ENCODE data around the gene MAP7D2. TPM values are rescaled to one million over a fixed set of nuclear protein-coding genes. Genes with fewer than 3 reads are reported as not detected.

Gene MAP7D2
- total RNA-seq, 1 experiment from 2014 or later = 4.0 TPM

- CTCF ChIA-PET = interaction anchor here (0.6 to 1.6 kb wide), 3 partner anchors 127 to 533 kb away, joined by 3 to 7 read pairs (median 4); no protein-coding TSS in a partner anchor
- no peak for DNase-seq
- no peaks in the 10 kb centered on the region for H3K36me3 Mint-ChIP-seq (ENCODE audit: insufficient read depth, unreplicated experiment)
- H3K4me1 Mint-ChIP-seq (ENCODE audit: low read depth, unreplicated experiment) = peaks cover 58% of the 10 kb centered on the region
- intact Hi-C loops (cut with micrococcal nuclease; ENCODE audit: unreplicated experiment) = no loop called here
- no peak overlapping the region for H3K27ac Mint-ChIP-seq (ENCODE audit: unreplicated experiment)
- H3K9me3 Mint-ChIP-seq (ENCODE audit: low read depth, unreplicated experiment) = no peaks in the 10 kb centered on the region
- no peaks in the 10 kb centered on the region for H3K27me3 Mint-ChIP-seq (ENCODE audit: unreplicated experiment)
- no peak overlapping the region for H3K4me3 Mint-ChIP-seq (ENCODE audit: low read depth, unreplicated experiment)
- TF ChIP-seq CTCF (IDR thresholded peaks at IDR 0.05; ENCODE audit: unreplicated experiment) = no peak
- no TSS peak for BruUV-seq (replicated peaks)
These were observed 54.9 kb downstream of the MAP7D2 start for GRCh38 chrX:20061855-20062254.

- CTCF ChIA-PET = interaction anchor here (0.6 to 1.6 kb wide), 2 partner anchors 126 to 156 kb away, joined by 3 to 7 read pairs; no protein-coding TSS in a partner anchor
- Mint-ChIP-seq H3K9me3 (ENCODE audit: low read depth, unreplicated experiment) (no peaks in the 10 kb centered on the region), H3K4me3 (ENCODE audit: low read depth, unreplicated experiment) (no peak overlapping the region), H3K4me1 (ENCODE audit: low read depth, unreplicated experiment) (peaks cover 59% of the 10 kb centered on the region), H3K27ac (ENCODE audit: unreplicated experiment) (no peak overlapping the region), H3K27me3 (ENCODE audit: unreplicated experiment) (no peaks in the 10 kb centered on the region), H3K36me3 (ENCODE audit: insufficient read depth, unreplicated experiment) (peaks cover 5% of the 10 kb centered on the region)
- TF ChIP-seq CTCF (IDR thresholded peaks at IDR 0.05; ENCODE audit: unreplicated experiment) = no peak
- intact Hi-C loops (cut with micrococcal nuclease; ENCODE audit: unreplicated experiment) = no loop called here
- no peak for DNase-seq
- BruUV-seq (replicated peaks) = no TSS peak
These were observed 55.6 kb downstream of the MAP7D2 start for GRCh38 chrX:20060961-20061748.

- Mint-ChIP-seq H3K4me1 (ENCODE audit: low read depth, unreplicated experiment) (peaks cover 74% of the 10 kb centered on the region), H3K36me3 (ENCODE audit: insufficient read depth, unreplicated experiment) (peaks cover 16% of the 10 kb centered on the region), H3K27ac (ENCODE audit: unreplicated experiment) (no peak overlapping the region), H3K9me3 (ENCODE audit: low read depth, unreplicated experiment) (no peaks in the 10 kb centered on the region), H3K27me3 (ENCODE audit: unreplicated experiment) (no peaks in the 10 kb centered on the region), H3K4me3 (ENCODE audit: low read depth, unreplicated experiment) (no peak overlapping the region)
- intact Hi-C loops (cut with micrococcal nuclease; ENCODE audit: unreplicated experiment) = no loop called here
- TF ChIP-seq CTCF (IDR thresholded peaks at IDR 0.05; ENCODE audit: unreplicated experiment) = no peak
- no TSS peak for BruUV-seq (replicated peaks)
- peak; percentile 25 for DNase-seq
- CTCF ChIA-PET = no interaction called here
These were observed 57.1 kb downstream of the MAP7D2 start for GRCh38 chrX:20059467-20060128.

GRCh38 chrX:20057479-20057878 is 59.2 kb downstream of the MAP7D2 start:
- H3K9me3 Mint-ChIP-seq (ENCODE audit: low read depth, unreplicated experiment) = no peaks in the 10 kb centered on the region
- TF ChIP-seq CTCF (IDR thresholded peaks at IDR 0.05; ENCODE audit: unreplicated experiment) = no peak
- peaks cover 16% of the 10 kb centered on the region for H3K36me3 Mint-ChIP-seq (ENCODE audit: insufficient read depth, unreplicated experiment)
- no TSS peak for BruUV-seq (replicated peaks)
- no peak overlapping the region for H3K27ac Mint-ChIP-seq (ENCODE audit: unreplicated experiment)
- H3K27me3 Mint-ChIP-seq (ENCODE audit: unreplicated experiment) = no peaks in the 10 kb centered on the region
- H3K4me1 Mint-ChIP-seq (ENCODE audit: low read depth, unreplicated experiment) = peaks cover 73% of the 10 kb centered on the region
- CTCF ChIA-PET = interaction anchor here (0.9 to 1.8 kb wide), 2 partner anchors 11 to 153 kb away, joined by 3 to 4 read pairs; no protein-coding TSS in a partner anchor
- no peak for DNase-seq
- no peak overlapping the region for H3K4me3 Mint-ChIP-seq (ENCODE audit: low read depth, unreplicated experiment)
- intact Hi-C loops (cut with micrococcal nuclease; ENCODE audit: unreplicated experiment) = no loop called here

Data from Calu3 (cell line).